ENCODE results near the gene RNF182.
"Not testable (repeated sequence)": the region's sequence is repeated elsewhere in the genome, so short reads cannot be mapped to it uniquely, and the experiment has no call there.

RNF182 gene

DNA sequence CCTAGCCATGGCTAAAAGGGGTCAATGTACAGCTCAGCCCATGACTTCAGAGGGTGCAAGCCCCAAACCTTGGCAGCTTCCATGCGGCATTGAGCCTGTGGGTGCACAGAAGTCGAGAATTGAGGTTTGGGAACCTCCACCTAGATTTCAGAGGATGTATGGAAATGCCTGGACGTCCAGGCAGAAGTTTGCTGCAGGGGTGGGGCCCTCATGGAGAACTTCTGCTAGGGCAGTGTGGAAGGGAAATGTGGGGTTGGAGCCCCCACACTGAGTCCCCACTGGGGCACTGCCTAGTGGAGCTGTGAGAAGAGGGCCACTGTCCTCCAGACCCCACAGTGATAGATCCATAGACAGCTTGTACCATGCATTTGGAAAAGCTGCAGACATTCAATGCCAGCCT is 47.9 kb downstream of the RNF182 start:
- DNase-seq = not testable (repeated sequence)

- not testable (repeated sequence) for DNase-seq
These were observed 48.7 kb downstream of the RNF182 start for GRCh38 chr6:13973422-13973821.

DNA sequence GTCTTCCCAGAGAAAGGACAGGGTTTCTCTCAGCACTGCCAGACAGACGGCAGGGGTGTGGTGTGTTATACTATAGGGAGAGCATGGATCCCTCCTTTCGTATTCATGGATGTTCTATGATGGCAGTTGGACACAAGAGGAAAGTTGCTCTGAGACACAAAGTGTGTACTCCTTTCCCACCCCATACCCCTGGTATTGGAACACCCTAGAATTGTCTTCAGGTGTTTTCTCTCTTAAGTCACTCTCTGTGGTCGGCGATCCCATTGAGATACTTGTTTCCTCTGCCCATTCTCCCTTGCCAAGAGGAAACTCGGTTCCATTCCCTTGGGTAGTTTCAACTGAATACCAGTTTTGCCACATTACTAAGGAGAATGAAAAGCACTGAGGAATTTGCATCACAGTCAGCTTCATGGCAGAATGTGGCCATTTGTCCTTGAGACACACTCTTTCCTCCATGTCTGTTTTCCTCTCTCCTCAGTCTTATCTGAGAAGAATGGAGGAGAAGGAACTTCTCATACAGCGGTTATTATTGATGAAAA is 53.4 kb downstream of the RNF182 start:
- no peak for DNase-seq

GRCh38 chr6:13978787-13979186 is 54.0 kb downstream of the RNF182 start:
- DNase-seq = no peak

GRCh38 chr6:13979284-13980171 is 54.8 kb downstream of the RNF182 start:
- DNase-seq = no peak

- no peak for DNase-seq
These were observed 55.8 kb downstream of the RNF182 start for GRCh38 chr6:13980534-13980933.

- DNase-seq = no peak
These were observed 61.0 kb downstream of the RNF182 start for GRCh38 chr6:13985663-13986325.

- no peak for DNase-seq
These were observed 62.1 kb downstream of the RNF182 start for GRCh38 chr6:13986700-13987399.

DNA sequence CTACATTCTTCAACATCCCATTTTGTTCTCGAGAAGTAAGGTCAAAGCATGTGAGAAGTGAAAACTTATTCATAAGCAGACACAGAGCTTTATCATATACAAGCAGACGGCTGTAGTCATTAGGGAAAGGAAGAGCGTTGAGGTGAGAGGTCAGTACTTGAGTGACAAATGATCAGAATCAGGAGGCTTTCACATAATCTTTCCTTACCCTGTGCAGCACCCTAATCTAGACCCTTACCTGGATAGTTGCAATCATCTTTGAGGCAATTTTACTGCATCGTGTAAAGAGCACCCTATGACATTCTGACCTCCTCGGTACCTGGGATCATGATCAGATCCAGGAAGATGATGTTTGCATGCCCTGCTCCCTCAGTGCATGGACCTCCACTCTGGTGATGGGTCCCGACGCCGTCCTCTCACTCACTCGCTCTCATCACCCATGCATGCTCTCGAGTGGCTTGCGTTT is 62.7 kb downstream of the RNF182 start:
- no peak for DNase-seq

DNA sequence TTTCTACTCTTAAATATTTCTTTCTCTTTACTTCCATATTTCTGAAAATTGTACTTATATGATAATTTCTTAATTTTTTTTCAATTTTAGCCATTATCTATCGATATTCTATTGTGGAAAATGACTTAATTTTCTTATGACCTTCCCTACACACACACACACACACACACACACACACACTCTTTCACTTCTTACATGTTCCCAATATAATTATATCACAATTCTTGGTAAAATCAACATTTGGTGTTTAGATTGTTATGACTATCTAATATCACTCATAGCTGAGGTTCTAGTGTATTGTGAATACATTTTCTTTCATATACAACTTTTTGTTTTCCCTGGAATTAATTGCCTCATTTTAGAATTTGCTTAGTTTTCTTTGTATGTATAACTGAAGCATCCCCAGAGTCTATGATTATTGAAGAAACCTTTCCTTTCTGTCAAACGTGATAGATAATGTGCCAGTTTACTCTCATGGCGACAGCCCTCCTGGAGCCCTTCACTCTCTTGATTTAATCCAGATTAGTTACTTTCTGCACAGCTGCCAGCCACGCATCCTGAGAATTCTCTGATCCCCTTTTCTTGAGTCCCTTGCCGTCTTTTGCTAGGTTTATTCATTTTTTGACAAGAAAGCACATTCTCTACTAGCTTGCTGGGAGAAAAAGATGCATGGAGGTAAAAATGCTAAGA is 63.4 kb downstream of the RNF182 start:
- DNase-seq = no peak

DNA sequence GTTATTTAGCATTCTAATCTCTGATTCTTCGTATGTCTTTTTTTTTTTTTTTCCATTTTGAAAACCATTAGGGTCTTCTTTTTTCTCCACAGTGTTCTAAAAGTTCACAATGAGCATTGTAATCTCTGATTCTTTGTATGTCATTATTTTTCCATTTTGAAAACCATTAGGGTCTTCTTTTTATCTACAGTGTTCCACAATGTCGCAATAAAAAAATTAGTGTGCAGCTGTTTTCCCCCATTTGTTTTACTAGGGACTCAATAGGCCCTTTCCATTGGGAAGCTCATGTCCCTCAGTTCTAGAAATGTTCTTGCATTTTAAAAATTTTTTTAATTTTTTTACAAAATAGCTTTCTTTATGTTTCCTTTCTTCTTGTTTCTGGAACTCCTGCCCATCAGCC is 64.2 kb downstream of the RNF182 start:
- no peak for DNase-seq

- DNase-seq = no peak
These were observed 64.9 kb downstream of the RNF182 start for GRCh38 chr6:13989496-13990144.

DNA sequence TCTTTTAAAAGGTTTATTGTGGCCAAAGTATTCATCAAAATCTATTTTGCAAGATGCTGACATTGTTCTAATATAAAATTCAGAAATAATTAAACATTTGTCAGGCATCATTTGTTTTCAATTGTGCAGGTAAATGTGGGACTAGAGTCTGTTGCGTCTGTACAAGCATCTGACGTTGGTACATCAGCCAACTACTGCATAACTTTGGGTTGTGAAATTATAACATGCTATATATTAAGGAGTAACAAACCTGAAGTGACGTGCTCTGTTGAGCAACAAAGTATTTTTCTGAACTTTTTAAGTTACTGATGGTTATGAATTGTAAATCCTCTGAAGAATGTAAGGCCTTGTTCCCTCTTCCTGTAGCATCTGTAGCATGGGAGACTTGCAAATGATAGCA is 66.0 kb downstream of the RNF182 start:
- no peak for DNase-seq

DNA sequence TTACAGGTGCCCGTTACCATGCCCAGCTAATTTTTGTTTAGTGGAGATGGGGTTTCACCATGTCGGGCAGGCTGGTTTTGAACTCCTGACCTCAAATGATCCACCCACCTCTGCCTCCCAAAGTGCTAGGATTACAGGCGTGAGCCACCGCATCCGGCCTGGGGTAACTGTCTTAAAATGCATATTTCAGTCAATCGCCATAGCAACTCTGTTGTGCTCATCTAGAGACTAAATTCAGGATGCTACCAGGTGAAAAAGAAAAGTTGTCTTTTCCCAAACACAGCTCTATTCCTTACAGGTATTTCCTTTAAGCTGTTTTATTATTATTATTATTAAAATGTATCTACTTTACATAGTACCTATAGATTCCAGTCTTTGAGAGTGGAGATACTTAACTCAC is 66.6 kb downstream of the RNF182 start:
- no peak for DNase-seq

- DNase-seq = no peak
These were observed 67.8 kb downstream of the RNF182 start for GRCh38 chr6:13992417-13993055.

DNA sequence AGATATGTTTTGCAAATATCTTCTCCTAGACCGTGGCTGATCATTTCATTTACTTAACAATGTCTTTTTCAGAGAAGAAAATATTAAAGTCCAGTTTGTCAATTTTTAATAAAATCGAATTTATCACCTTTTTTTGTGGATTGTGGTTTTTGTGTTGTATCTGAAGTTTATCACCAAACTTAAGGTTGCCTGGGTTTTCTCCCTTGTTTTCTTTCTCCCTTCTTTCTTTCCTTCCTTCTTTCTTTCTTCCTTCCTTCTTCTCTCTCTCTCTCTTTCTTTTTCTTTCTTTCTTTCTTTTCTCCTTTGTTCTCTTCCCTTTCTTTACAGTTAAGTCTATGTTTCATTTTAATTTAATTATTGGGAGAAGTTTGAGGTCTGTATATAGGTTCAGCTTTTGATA is 68.7 kb downstream of the RNF182 start:
- DNase-seq = no peak

GRCh38 chr6:13998356-13998755 is 73.6 kb downstream of the RNF182 start:
- DNase-seq = no peak

GRCh38 chr6:14000901-14001300 is 76.1 kb downstream of the RNF182 start:
- DNase-seq = no peak

GRCh38 chr6:14001329-14002012 is 76.7 kb downstream of the RNF182 start:
- DNase-seq = no peak

- DNase-seq = no peak
These were observed 77.6 kb downstream of the RNF182 start for GRCh38 chr6:14002176-14002947.

Measured in stimulated activated naive CD4-positive, alpha-beta T cell treated with Interleukin-2 at 50 U/mL for 16 hours (primary cell).